Immature natural killer cell (primary cell): ENCODE measurements around the gene MCEE. TPM values are rescaled to one million over a fixed set of nuclear protein-coding genes. Genes with fewer than 3 reads are reported as not detected.
"Not testable (repeated sequence)": the region's sequence is repeated elsewhere in the genome, so short reads cannot be mapped to it uniquely, and the experiment has no call there.

Experiments
- DNase-seq, 3 donors: peaks; one replicate each; pipeline ENCODE4 v3.0.0; 2022; ENCODE audit warnings: mixed read lengths in 1 of 3
- H3K27ac Mint-ChIP-seq, 6 donors: one replicate each; pipeline ENCODE4 v1.8.0; 2020; ENCODE audit warnings: mixed read lengths in 6 of 6, mild to moderate bottlenecking in 5 of 6, inconsistent platforms in 4 of 6, moderate library complexity in 3 of 6
- H3K27me3 Mint-ChIP-seq, 3 donors: one replicate each; pipeline ENCODE4 v1.8.0; 2020 to 2021; ENCODE audit warnings: low read depth in 3 of 3, mild to moderate bottlenecking in 3 of 3, mixed read lengths in 3 of 3, moderate library complexity in 3 of 3, inconsistent platforms in 1 of 3
- H3K36me3 Mint-ChIP-seq, 3 donors: one replicate each; pipeline ENCODE4 v1.8.0; 2020; ENCODE audit warnings: mixed read lengths in 3 of 3, inconsistent platforms in 2 of 3, mild to moderate bottlenecking in 2 of 3
- H3K4me1 Mint-ChIP-seq, 2 donors: one replicate each; pipeline ENCODE4 v1.8.0; 2020; ENCODE audit warnings: inconsistent platforms in 2 of 2, mild to moderate bottlenecking in 2 of 2, mixed read lengths in 2 of 2, moderate library complexity in 1 of 2
- H3K4me3 Mint-ChIP-seq, 5 donors: one replicate each; pipeline ENCODE4 v1.8.0; 2020; ENCODE audit warnings: mild to moderate bottlenecking in 5 of 5, mixed read lengths in 5 of 5, inconsistent platforms in 3 of 5, moderate library complexity in 3 of 5
- H3K9me3 Mint-ChIP-seq, 6 donors: one replicate each; pipeline ENCODE4 v1.8.0; 2020; ENCODE audit warnings: mild to moderate bottlenecking in 6 of 6, mixed read lengths in 6 of 6, inconsistent platforms in 4 of 6, moderate library complexity in 3 of 6
- polyA plus RNA-seq, 3 donors: library from polyadenylated mRNA; unstranded; fragments of 300-500 nt; fragmentation: Illumina TruSeq; gene quantifications; one replicate each; pipeline ENCODE4 v1.2.3, GENCODE V29; 2021

Gene MCEE
- polyA plus RNA-seq, 3 donors from 2014 or later: 13.7 to 23.6 (median 16.3) TPM

DNA sequence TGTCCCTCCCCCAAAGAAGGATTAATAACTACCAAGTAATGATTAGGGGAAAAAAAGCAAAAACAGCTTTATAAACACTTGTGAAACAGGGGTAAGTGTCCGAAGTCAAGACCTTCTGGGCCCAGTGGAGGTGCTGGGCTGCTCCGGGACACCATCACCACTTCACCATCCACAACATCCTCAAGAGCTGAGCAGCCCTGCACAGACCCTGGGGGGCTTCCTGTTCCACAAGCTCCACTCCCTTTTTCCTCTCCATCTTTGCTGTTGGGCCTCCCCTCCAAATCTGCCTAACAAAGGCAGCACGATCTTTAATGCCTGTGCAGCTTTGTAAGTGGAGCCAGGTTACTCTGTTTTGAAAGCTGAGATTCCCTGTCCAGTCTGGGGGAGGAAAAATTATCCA, 46.7 kb downstream of the MCEE start:
- H3K4me3 Mint-ChIP-seq, H3K36me3 Mint-ChIP-seq, H3K9me3 Mint-ChIP-seq, DNase-seq, H3K27me3 Mint-ChIP-seq, H3K27ac Mint-ChIP-seq: not testable (repeated sequence)
- H3K4me1 Mint-ChIP-seq: peaks cover 11 to 15% of the 10 kb centered on the region in 2 donors

DNA sequence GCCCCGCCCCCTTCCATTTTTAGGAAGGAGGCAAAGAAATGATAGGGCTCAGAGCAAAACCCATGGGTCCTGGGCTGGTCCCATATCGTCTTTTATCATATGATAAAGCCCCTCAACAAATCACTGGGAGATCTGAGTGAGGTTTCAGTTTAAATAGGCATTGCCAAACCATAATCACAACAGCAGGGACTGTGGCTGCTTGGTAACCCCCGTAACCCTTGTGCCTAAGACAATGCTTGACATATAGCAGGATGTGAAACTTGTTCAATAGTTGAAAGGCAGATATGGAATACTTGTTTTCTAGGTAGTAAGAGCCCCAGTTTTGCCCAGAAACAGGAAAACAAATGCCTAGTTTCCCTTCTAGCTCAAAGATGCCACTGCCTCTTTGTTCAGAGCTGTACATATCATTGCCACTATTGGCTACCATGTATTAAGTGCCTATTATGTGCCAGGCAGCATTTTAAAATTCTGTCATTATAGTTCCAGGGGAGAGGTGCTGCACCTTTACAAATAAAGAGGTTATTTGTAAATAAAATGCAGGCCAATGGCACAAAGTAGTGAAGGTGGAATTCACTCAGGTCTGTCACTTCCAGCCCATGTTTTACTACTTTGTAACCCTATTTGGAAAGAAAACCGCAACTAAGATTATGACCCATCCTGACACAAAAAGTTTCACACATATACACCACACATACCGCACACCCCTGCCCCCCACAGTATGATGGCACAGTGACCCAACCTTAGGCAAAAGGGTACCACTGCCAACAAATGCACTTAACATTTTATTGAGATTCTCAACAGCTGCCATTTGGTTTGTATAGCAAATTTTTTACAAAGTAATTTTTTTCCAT, 47.4 kb downstream of the MCEE start:
- Mint-ChIP-seq H3K27ac (peak overlapping the region in 2 of 6 donors; percentile 22 to 75), H3K36me3 (peaks cover 8 to 11% (median 10%) of the 10 kb centered on the region in 3 donors), H3K4me1 (peaks cover 11 to 15% of the 10 kb centered on the region in 2 donors), H3K4me3 (peak overlapping the region in 3 of 5 donors; percentile 27 to 42 (median 28)), H3K9me3 (peaks cover 0 to 2% (median 0%) of the 10 kb centered on the region in 6 donors), H3K27me3 (peaks cover 0 to 9% (median 6%) of the 10 kb centered on the region in 3 donors)
- peak; percentile 17 to 46 (median 19) for DNase-seq

GRCh38 chr2:71078624-71079023, 51.4 kb downstream of the MCEE start:
- H3K4me3 Mint-ChIP-seq: no peak overlapping the region
- H3K9me3 Mint-ChIP-seq: no peaks in the 10 kb centered on the region
- DNase-seq: no peak
- no peak overlapping the region for H3K27ac Mint-ChIP-seq
- peaks cover 12 to 19% of the 10 kb centered on the region in 2 donors for H3K4me1 Mint-ChIP-seq
- H3K36me3 Mint-ChIP-seq: peaks cover 11 to 25% (median 21%) of the 10 kb centered on the region in 3 donors
- peaks cover 0 to 5% (median 0%) of the 10 kb centered on the region in 3 donors for H3K27me3 Mint-ChIP-seq

DNA sequence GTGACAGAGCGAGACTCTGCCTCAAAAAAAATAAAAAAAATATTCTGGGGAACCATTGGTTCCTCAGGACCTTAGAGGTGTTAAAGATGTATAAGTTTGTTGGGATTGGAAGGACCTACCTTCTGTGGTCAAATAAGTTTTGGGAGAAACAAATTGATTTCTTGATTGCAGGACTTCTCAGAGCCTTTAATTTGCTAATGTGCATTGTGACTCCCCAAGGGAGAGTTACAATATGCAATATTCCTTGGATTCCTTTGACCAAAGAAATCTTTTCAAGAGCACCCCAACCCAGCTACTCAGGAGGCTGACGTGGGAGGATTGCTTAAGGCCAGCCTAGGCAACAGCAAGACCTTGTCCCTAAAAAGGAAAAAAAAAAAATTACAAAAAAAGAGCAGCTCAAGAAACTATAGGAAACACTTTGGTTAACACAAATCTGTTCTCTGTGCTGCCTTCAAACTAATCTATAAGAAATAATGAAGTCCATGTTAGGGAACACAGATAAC, 55.1 kb downstream of the MCEE start:
- Mint-ChIP-seq H3K4me1 (peaks cover 36 to 45% of the 10 kb centered on the region in 2 donors), H3K27ac (no peak overlapping the region), H3K4me3 (no peak overlapping the region), H3K27me3 (peaks cover 0 to 3% (median 0%) of the 10 kb centered on the region in 3 donors), H3K36me3 (peaks cover 11 to 28% (median 23%) of the 10 kb centered on the region in 3 donors), H3K9me3 (peaks cover 0 to 1% (median 0%) of the 10 kb centered on the region in 6 donors)
- no peak for DNase-seq

DNA sequence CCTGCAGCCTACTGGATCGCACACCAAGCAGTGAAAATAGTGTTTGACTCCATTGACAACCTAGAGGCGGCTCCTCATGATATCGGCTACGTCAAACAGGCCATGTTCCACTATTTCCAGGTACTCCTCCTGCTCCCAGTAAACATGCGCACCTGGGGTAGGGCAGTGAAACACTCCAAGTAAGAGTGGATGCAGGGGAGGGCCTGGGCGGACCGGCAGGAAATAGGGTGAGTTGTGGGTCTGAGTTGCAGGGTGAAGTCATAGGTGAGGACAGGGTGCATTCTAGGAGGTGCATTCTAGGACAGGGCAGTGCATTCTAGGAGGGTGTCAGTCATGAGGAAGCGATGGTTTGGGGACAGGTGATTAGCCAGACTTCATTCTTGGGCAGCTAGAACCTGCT, 56.6 kb downstream of the MCEE start:
- Mint-ChIP-seq H3K4me1 (peaks cover 47 to 59% of the 10 kb centered on the region in 2 donors), H3K27me3 (peaks cover under 1 to 4% (median 1%) of the 10 kb centered on the region in 3 donors), H3K4me3 (peak overlapping the region in 1 of 5 donors; percentile 30), H3K27ac (peak overlapping the region in 5 of 6 donors; percentile 30 to 96 (median 48)), H3K9me3 (peaks cover 0 to 1% (median 0%) of the 10 kb centered on the region in 6 donors), H3K36me3 (peaks cover 6 to 21% (median 16%) of the 10 kb centered on the region in 3 donors)
- DNase-seq: no peak

DNA sequence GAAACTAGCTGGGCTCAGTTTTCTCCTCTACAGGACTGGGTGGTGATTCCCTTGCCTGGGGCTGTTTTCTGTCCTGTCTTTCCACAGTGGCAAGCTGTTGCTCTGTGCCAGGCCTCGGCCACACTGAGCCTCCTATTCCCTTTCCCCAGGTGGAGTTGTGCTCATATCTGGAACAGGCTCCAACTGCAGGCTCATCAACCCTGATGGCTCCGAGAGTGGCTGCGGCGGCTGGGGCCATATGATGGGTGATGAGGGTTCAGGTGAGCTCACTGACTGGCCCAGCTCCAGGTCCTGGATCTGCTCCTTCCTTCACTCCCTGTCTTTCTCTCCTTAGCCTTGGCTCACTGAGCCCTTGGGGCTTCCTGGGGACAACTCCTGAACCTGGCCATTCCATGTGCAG, 57.5 kb downstream of the MCEE start:
- Mint-ChIP-seq H3K4me3 (peak overlapping the region in 1 of 5 donors; percentile 14), H3K4me1 (peaks cover 55 to 68% of the 10 kb centered on the region in 2 donors), H3K36me3 (peaks cover 3 to 17% (median 13%) of the 10 kb centered on the region in 3 donors)

DNA sequence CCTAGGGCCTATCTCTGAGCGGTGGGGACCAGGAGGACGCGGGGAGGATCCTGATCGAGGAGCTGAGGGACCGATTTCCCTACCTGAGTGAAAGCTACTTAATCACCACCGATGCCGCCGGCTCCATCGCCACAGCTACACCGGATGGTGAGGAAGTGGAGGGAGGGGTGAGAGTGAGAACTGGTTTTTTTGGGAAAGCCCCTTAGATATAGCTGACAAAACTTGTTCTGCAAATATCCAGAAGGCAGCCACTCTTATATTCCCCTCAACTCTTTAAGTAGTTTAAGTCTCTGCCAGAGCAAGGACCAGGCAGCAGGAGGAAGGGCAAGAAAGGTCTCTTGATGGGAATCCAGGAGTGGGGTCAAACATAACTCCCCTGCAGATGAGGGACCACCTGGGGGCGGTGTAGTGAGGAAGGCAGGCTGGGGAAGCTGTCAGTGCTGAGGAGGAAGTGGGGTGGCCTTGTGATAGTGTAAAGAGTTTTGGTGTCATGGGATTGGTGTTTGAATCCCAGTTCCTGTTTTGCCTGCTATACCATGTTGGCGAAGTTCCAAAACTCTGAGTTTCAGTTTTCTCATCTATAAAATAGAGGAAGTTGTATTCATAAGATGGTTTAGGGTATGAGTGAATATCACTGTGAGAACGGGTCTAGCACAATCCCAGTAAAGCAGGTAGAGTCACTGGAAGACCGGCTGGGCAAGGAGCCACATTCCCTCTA, 58.2 kb downstream of the MCEE start:
- peaks cover 3 to 12% (median 9%) of the 10 kb centered on the region in 3 donors for H3K36me3 Mint-ChIP-seq
- peaks cover 56 to 75% of the 10 kb centered on the region in 2 donors for H3K4me1 Mint-ChIP-seq
- H3K9me3 Mint-ChIP-seq: peaks cover 0 to 1% (median 0%) of the 10 kb centered on the region in 6 donors
- peaks cover 6 to 9% (median 7%) of the 10 kb centered on the region in 3 donors for H3K27me3 Mint-ChIP-seq
- peak; percentile 17 to 48 (median 43) for DNase-seq
- H3K4me3 Mint-ChIP-seq: peak overlapping the region; percentile 0 to 59 (median 41)
- peak overlapping the region; percentile 77 to 100 (median 98) for H3K27ac Mint-ChIP-seq

More for the DNA sequence above, 57.5 kb downstream of the MCEE start:
- peaks cover 6 to 12% (median 7%) of the 10 kb centered on the region in 3 donors for H3K27me3 Mint-ChIP-seq
- H3K27ac Mint-ChIP-seq: peak overlapping the region in 5 of 6 donors; percentile 57 to 100 (median 100)
- peaks cover 0 to 1% (median 0%) of the 10 kb centered on the region in 6 donors for H3K9me3 Mint-ChIP-seq
- DNase-seq: no peak

DNA sequence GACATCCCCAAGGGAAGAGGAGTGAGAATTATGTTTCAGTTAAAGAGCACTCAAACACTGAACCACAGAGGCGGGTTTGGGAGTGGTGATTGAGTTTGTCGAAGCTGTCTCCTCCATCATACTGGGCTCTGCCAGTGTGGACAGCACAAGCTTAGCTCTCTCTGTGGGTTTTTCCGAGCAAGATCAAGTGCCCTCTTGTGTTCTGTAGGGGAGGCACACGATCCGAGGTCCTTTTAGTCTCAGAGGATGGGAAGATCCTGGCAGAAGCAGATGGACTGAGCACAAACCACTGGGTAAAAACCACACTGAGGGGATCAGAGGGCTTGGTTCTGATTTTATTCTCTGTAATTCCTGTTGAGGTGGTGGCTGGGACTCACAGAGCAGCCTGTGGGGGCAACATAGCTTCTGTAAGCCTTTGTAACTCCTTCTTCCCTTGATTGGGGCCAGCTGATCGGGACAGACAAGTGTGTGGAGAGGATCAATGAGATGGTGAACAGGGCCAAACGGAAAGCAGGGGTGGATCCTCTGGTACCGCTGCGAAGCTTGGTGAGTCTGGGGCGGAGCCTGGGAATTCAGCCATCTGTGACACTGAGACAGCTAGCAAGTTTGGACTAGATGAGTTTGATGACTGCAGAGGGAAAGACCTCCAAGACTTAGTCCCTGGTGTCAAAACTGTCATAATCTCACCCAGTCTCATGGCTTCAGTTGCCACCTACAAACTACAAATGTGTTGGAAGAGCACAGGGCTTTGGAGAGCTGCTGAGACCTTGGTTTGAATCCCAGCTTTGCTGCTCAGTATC, 59.5 kb downstream of the MCEE start:
- no peak for DNase-seq
- peaks cover 0 to 1% (median 0%) of the 10 kb centered on the region in 6 donors for H3K9me3 Mint-ChIP-seq
- peak overlapping the region; percentile 13 to 100 (median 100) for H3K27ac Mint-ChIP-seq
- peaks cover 56 to 75% of the 10 kb centered on the region in 2 donors for H3K4me1 Mint-ChIP-seq
- H3K4me3 Mint-ChIP-seq: peak overlapping the region in 3 of 5 donors; percentile 8 to 98 (median 97)
- H3K36me3 Mint-ChIP-seq: peaks cover 0 to 12% (median 9%) of the 10 kb centered on the region in 3 donors
- peaks cover 6 to 9% (median 7%) of the 10 kb centered on the region in 3 donors for H3K27me3 Mint-ChIP-seq

- H3K36me3 Mint-ChIP-seq: peaks cover 0 to 11% (median 9%) of the 10 kb centered on the region in 3 donors
These were observed 60.7 kb downstream of the MCEE start for GRCh38 chr2:71069376-71069775.

DNA sequence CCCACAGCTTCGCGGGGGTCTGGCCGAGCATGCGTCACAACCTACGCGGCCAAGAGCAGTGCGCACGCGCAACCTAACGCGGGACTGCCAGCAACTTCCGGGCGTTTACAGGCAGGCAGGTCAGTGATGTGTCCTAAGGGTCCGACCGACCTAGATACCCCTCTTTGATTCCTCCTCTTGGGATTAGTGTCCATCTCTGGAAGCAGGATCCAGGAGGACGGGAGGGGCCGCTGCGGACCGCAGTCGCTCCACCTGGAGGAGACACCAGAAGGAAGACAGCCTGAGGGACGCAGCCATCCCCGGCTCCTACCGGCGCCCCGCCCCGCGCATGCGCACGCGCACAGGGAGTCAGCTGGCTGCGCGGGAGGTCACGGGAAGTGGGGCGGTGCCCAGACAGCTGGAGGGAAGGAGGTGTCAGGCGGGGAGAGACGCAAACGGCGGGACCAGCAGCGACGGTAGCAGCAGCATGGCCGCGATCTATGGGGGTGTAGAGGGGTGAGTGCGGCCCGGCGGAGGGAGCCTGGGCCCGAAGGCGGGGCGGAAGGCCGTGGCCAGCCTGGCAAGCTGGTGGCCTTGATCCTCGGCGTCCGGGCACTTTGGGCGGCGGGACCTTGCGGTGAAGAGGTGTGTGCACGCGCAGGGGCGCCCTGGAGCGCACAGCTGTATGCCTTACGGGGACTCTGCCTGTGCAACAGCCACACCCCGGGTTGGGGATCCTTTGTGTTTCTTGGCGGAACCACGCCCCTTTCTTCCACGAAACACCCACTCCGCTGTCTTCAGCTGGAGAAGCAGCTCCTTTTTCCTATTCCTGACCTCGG, 61.6 kb downstream of the MCEE start, which contains the start of gene NAGK:
TSS of gene NAGK (plus strand) at position 431 of the 818 bp plus-strand sequence. CDS start at position 467, 36 bp downstream.
- H3K9me3 Mint-ChIP-seq: peaks cover 0 to 1% (median 0%) of the 10 kb centered on the region in 6 donors
- DNase-seq: peak; percentile 99 to 100 (median 99)
- peak within 1 kb of the TSS; percentile 96 to 98 (median 97) for H3K4me3 Mint-ChIP-seq
- peaks cover 6 to 9% (median 9%) of the 10 kb centered on the region in 3 donors for H3K27me3 Mint-ChIP-seq
- H3K36me3 Mint-ChIP-seq: peaks cover 0 to 1% (median 0%) of the 10 kb centered on the region in 3 donors
- peaks cover 50 to 65% of the 10 kb centered on the region in 2 donors for H3K4me1 Mint-ChIP-seq
- peak within 1 kb of the TSS; percentile 96 to 100 (median 100) for H3K27ac Mint-ChIP-seq

More at GRCh38 chr2:71069376-71069775, 60.7 kb downstream of the MCEE start:
- Mint-ChIP-seq H3K4me1 (peaks cover 56 to 75% of the 10 kb centered on the region in 2 donors), H3K27me3 (peaks cover 6 to 9% (median 7%) of the 10 kb centered on the region in 3 donors), H3K27ac (peak overlapping the region; percentile 96 to 100 (median 100)), H3K9me3 (peaks cover 0 to 1% (median 0%) of the 10 kb centered on the region in 6 donors), H3K4me3 (peak overlapping the region; percentile 96 to 98 (median 97))
- DNase-seq: no peak

DNA sequence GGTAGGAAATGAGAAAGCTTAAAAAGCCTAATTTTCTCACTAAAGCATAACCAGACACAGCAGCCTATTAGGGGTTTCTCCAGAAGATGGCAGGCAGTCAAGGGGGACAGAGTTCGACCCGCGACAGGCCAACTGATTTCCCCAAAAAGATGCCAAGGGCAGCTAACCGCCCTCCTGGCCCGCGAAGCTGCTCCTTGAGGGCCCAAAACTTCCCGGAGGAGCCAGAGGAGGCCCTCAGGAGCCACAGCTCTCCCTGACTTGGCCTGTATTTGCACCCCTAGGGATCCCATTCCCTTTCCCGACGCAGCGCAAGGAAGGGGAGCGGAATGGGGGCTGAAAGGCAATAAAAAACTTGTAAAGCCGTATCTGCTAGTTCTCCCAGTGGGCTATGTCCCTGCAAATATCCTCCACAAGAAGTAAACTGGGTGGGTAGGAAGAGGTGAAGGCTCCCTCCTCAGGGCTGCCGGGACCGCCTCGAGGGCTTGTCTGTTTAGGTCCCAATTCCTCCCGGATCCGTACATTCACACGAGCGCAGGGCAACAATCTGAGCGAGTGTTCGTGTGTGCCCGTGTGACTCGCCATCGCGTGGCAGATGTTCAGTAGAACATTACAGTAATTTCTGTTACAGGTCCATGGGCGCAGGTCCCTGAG, 62.3 kb downstream of the MCEE start:
- H3K9me3 Mint-ChIP-seq: peaks cover 0 to 1% (median 0%) of the 10 kb centered on the region in 6 donors
- no peak for DNase-seq
- H3K4me3 Mint-ChIP-seq: peak overlapping the region; percentile 96 to 98 (median 97)
- H3K27me3 Mint-ChIP-seq: peaks cover 6 to 9% (median 9%) of the 10 kb centered on the region in 3 donors
- peaks cover 48 to 58% of the 10 kb centered on the region in 2 donors for H3K4me1 Mint-ChIP-seq
- H3K27ac Mint-ChIP-seq: peak overlapping the region; percentile 96 to 100 (median 100)
- no peaks in the 10 kb centered on the region for H3K36me3 Mint-ChIP-seq
